ENCODE results near the gene MAP3K14.

DNA sequence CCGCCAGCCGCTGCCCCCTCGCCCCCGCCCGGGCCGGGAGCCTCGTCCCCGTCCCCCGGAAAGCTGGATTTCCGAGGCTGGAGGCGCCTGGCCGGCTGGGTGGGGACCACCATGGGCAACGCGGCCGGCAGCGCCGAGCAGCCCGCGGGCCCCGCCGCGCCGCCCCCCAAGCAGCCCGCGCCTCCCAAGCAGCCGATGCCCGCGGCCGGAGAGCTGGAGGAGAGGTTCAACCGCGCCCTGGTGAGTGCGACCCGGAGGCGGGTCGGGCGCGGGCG lies 94.9 kb downstream of the MAP3K14 start:
- TF ChIP-seq, protein P1, sequence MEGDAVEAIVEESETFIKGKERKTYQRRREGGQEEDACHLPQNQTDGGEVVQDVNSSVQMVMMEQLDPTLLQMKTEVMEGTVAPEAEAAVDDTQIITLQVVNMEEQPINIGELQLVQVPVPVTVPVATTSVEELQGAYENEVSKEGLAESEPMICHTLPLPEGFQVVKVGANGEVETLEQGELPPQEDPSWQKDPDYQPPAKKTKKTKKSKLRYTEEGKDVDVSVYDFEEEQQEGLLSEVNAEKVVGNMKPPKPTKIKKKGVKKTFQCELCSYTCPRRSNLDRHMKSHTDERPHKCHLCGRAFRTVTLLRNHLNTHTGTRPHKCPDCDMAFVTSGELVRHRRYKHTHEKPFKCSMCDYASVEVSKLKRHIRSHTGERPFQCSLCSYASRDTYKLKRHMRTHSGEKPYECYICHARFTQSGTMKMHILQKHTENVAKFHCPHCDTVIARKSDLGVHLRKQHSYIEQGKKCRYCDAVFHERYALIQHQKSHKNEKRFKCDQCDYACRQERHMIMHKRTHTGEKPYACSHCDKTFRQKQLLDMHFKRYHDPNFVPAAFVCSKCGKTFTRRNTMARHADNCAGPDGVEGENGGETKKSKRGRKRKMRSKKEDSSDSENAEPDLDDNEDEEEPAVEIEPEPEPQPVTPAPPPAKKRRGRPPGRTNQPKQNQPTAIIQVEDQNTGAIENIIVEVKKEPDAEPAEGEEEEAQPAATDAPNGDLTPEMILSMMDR (conservative IDR thresholded peaks at IDR 0.05; ENCODE audit: low read depth, low read length), result no peak
- no peak for TF ChIP-seq EZH2 (IDR thresholded peaks at IDR 0.05; ENCODE audit: borderline replicate concordance, low read depth, low read length, poor library complexity, severe bottlenecking)

Data from A673 (cell line).